Hepatocyte (in vitro differentiated cells): ENCODE results near the gene YJU2.

Experiments used
- EZH2 ChIP-seq: fragments of 200-600 bp; sonication (generic); IDR thresholded peaks from 2 replicates; pipeline ENCODE4 v1.6.1; 2016; ENCODE audit warnings: antibody characterized with exemption, mild to moderate bottlenecking, borderline replicate concordance
- TF ChIP-seq, protein P1 (sequence below): fragments of 200-600 bp; sonication (generic); IDR thresholded peaks from 2 replicates; pipeline ENCODE4 v1.5.1; 2016; ENCODE audit warnings: antibody characterized with exemption, mild to moderate bottlenecking; ENCODE audit not compliant: poor library complexity

DNA sequence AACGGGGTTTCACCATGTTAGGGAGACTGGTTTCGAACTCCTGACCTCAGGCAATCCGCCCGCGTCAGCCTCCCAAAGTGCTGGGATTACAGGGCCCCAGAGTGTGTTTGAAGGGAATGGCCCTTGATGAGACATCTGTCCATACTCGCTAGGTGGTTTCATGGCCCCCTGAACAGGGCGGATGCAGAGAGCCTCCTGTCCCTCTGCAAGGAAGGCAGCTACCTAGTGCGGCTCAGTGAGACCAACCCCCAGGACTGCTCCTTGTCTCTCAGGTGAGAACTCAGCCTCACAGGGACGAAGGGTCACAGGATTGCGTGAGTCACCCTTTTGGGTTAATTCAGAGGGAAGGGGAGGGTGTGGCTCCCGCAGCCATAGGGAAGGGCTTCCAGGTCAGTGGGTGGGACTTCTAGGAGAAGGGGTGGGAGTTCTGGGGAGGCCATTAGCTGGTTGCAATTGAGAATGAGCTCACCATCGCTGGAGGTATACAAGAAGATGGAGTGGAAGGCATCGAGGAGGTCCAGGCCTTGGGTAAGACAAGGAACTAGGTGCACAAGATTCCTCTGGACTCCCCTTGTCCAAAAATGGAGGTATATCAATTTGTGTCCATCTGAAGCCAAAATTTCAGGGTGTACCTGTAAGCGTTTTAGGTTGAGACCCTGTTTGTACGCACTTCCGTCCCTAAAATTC is 41.4 kb downstream of the YJU2 start:
- TF ChIP-seq EZH2 = no peak
- TF ChIP-seq, protein P1, sequence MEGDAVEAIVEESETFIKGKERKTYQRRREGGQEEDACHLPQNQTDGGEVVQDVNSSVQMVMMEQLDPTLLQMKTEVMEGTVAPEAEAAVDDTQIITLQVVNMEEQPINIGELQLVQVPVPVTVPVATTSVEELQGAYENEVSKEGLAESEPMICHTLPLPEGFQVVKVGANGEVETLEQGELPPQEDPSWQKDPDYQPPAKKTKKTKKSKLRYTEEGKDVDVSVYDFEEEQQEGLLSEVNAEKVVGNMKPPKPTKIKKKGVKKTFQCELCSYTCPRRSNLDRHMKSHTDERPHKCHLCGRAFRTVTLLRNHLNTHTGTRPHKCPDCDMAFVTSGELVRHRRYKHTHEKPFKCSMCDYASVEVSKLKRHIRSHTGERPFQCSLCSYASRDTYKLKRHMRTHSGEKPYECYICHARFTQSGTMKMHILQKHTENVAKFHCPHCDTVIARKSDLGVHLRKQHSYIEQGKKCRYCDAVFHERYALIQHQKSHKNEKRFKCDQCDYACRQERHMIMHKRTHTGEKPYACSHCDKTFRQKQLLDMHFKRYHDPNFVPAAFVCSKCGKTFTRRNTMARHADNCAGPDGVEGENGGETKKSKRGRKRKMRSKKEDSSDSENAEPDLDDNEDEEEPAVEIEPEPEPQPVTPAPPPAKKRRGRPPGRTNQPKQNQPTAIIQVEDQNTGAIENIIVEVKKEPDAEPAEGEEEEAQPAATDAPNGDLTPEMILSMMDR = no peak
